B cell (primary cell): Measurements from ENCODE around the gene NEGR1. TPM values are rescaled to one million over a fixed set of nuclear protein-coding genes. Genes with fewer than 3 reads are reported as not detected.

Source experiments
- ATAC-seq: fragments of 200-7000 bp; cut with Tn5 transposase; one replicate; pipeline ENCODE4 v1.10.0; 2021; ENCODE audit warnings: low read depth, mild to moderate bottlenecking, moderate number of reproducible peaks, moderate library complexity
- CTCF ChIA-PET: fragments of 350-600 bp; sonication (Branson Sonifier 250); formaldehyde crosslinking; loops from one replicate; lab custom pipeline; 2021; ENCODE audit warnings: antibody characterized with exemption, inconsistent platforms; lab: Charles Lee
- POLR2A ChIA-PET: fragments of 350-600 bp; sonication (Branson Sonifier 250); formaldehyde crosslinking; loops from one replicate; lab custom pipeline; 2021; ENCODE audit warnings: antibody characterized with exemption; lab: Charles Lee
- DNase-seq: peaks from one replicate; pipeline ENCODE4 v3.0.0; 2013
- H2AFZ ChIP-seq: 2 replicates; pipeline ENCODE4 v1.6.1; 2012; ENCODE audit warnings: mild to moderate bottlenecking, low read depth, low read length; ENCODE audit not compliant: insufficient read depth, poor library complexity, severe bottlenecking
- H3K27ac ChIP-seq, 2 donors: 1 replicate in 1 of 2; 2 replicates in 1 of 2; pipeline ENCODE4 v1.5.1; 2012 to 2013; ENCODE audit warnings: low read length in 2 of 2, mild to moderate bottlenecking in 2 of 2, moderate library complexity in 1 of 2
- H3K27me3 ChIP-seq, 4 experiments: fragments of 200-600 bp in 1 of 4; sonication (generic) in 1 of 4; replicated peaks in 1 of 4; 1 replicate in 2 of 4; 2 replicates in 2 of 4; pipeline versions ENCODE4 v1.6.1 to v1.7.0; 2013 to 2016; ENCODE audit warnings: low read length in 3 of 4, mild to moderate bottlenecking in 2 of 4, mixed read lengths in 1 of 4, moderate library complexity in 1 of 4; ENCODE audit not compliant: insufficient read depth in 4 of 4, control insufficient read depth in 3 of 4; ENCODE audit errors: control extremely low read depth in 1 of 4
- H3K36me3 ChIP-seq, 2 experiments: replicated peaks in 1 of 2; 1 replicate in 1 of 2; 2 replicates in 1 of 2; pipeline versions ENCODE4 v1.6.1 to v1.7.1; 2013; ENCODE audit warnings: low read length in 1 of 2; ENCODE audit not compliant: insufficient read depth in 2 of 2, control insufficient read depth in 1 of 2; ENCODE audit errors: control extremely low read depth in 1 of 2, extremely low read depth in 1 of 2
- H3K4me1 ChIP-seq, 2 donors: fragments of 200-600 bp in 1 of 2; sonication (generic) in 1 of 2; 1 replicate in 1 of 2; 2 replicates in 1 of 2; pipeline versions ENCODE4 v1.5.1 to v1.6.1; 2013 to 2017; ENCODE audit warnings: low read length in 2 of 2; ENCODE audit not compliant: control insufficient read depth in 2 of 2, insufficient read depth in 2 of 2
- H3K4me2 ChIP-seq: replicated peaks from 2 replicates; pipeline ENCODE3; 2012; ENCODE audit warnings: mild to moderate bottlenecking, low read depth, low read length; ENCODE audit not compliant: poor library complexity, severe bottlenecking
- H3K4me3 ChIP-seq, 5 experiments: fragments of 200-600 bp in 1 of 5; sonication (generic) in 1 of 5; 1 replicate in 3 of 5; 2 replicates in 2 of 5; pipeline versions ENCODE4 v1.5.1 to v1.7.0; 2011 to 2016; ENCODE audit warnings: low read length in 4 of 5, mild to moderate bottlenecking in 4 of 5, low read depth in 2 of 5, control low read depth in 1 of 5, moderate library complexity in 1 of 5; ENCODE audit not compliant: insufficient read depth in 1 of 5; ENCODE audit errors: control extremely low read depth in 1 of 5, extremely low read depth in 1 of 5
- H3K79me2 ChIP-seq: fragments of 200-600 bp; sonication (generic); one replicate; pipeline ENCODE4 v1.6.0; 2016; ENCODE audit warnings: low read length; ENCODE audit not compliant: control insufficient read depth, insufficient read depth
- H3K9ac ChIP-seq: fragments of 200-600 bp; sonication (generic); 2 replicates; pipeline ENCODE4 v1.6.1; 2017; ENCODE audit warnings: mild to moderate bottlenecking, low read length, moderate library complexity
- H3K9me3 ChIP-seq, 3 donors: one replicate each; pipeline versions ENCODE4 v1.6.1 to v1.7.1; 2013; ENCODE audit warnings: low read length in 2 of 3; ENCODE audit not compliant: control insufficient read depth in 2 of 3, insufficient read depth in 1 of 3; ENCODE audit errors: control extremely low read depth in 1 of 3
- H4K20me1 ChIP-seq: 2 replicates; pipeline ENCODE4 v1.6.0; 2012; ENCODE audit warnings: mild to moderate bottlenecking, low read length; ENCODE audit not compliant: insufficient read depth, control insufficient read depth, poor library complexity, severe bottlenecking
- H3K27ac Mint-ChIP-seq: one replicate; pipeline ENCODE4 v1.8.0; 2021; ENCODE audit warnings: mixed read lengths
- H3K27me3 Mint-ChIP-seq: one replicate; pipeline ENCODE4 v1.8.0; 2021; ENCODE audit warnings: mixed read lengths
- H3K4me1 Mint-ChIP-seq: one replicate; pipeline ENCODE4 v1.8.0; 2021; ENCODE audit warnings: mixed read lengths
- H3K4me3 Mint-ChIP-seq: one replicate; pipeline ENCODE4 v1.8.0; 2021; ENCODE audit warnings: mixed read lengths
- H3K9me3 Mint-ChIP-seq: one replicate; pipeline ENCODE4 v1.8.0; 2022; ENCODE audit warnings: mixed read lengths; ENCODE audit not compliant: insufficient read depth
- CTCF ChIP-seq: fragments of 200-600 bp; IDR thresholded peaks from one replicate; pipeline ENCODE4 v1.8.0; 2022; ENCODE audit warnings: antibody characterized with exemption, mild to moderate bottlenecking
- EZH2 ChIP-seq: IDR thresholded peaks from 2 replicates; pipeline ENCODE4 v1.6.1; 2012; ENCODE audit warnings: borderline replicate concordance, low read depth, mild to moderate bottlenecking, moderate library complexity, low read length; ENCODE audit not compliant: insufficient read depth, poor library complexity, severe bottlenecking
- WGBS: methylation state at CpG from one replicate; pipeline ENCODE4 v1.1.5; 2013; ENCODE audit warnings: missing lambda C conversion rate; ENCODE audit not compliant: insufficient coverage; 5-methylcytosine and 5-hydroxymethylcytosine counted together
- intact Hi-C: fragments of 100-400 bp; cut with micrococcal nuclease; formaldehyde crosslinking; loops from one replicate; pipeline ENCODE4 v1.10.0; 2022
- polyA plus RNA-seq: library from polyadenylated mRNA; depleted of rRNA; stranded (reverse); fragments of >200 nt; gene quantifications from 2 replicates; pipeline ENCODE4 v1.2.3, GENCODE V29; 2012
- total RNA-seq, 2 donors: library from RNA; stranded (reverse); fragments of 120-200 nt in 1 of 2; gene quantifications; 1 replicate in 1 of 2; 2 replicates in 1 of 2; pipeline versions ENCODE4 v1.2.3 to v1.2.4, GENCODE V29; 2013 to 2022

NEGR1 gene
- total and polyA plus RNA-seq, 2 donors (not counting 1 experiment from before 2014, with no cell fraction given): 0.01 TPM; not detected in 1

GRCh38 chr1:71630073-71630472 is 652.3 kb downstream of the NEGR1 start:
- ChIA-PET POLR2A (no interaction called here), CTCF (no interaction called here)
- Histone ChIP-seq H3K9ac (no peak overlapping the region), H3K27me3 (no peaks in the 10 kb centered on the region), H3K27ac (no peak overlapping the region), H3K36me3 (no peaks in the 10 kb centered on the region), H3K4me3 (no peak overlapping the region), H3K4me2 (no peak overlapping the region), H3K4me1 (no peaks in the 10 kb centered on the region), H4K20me1 (no peaks in the 10 kb centered on the region), H3K9me3 (no peaks in the 10 kb centered on the region), H2AFZ (no peak overlapping the region), H3K79me2 (no peaks in the 10 kb centered on the region)
- intact Hi-C loops: no loop called here
- no peak overlapping the region for H3K27ac Mint-ChIP-seq
- no peaks in the 10 kb centered on the region for H3K4me1 Mint-ChIP-seq
- no peak for ATAC-seq
- H3K9me3 Mint-ChIP-seq: no peaks in the 10 kb centered on the region
- TF ChIP-seq EZH2 (no peak), CTCF (no peak)
- no peak overlapping the region for H3K4me3 Mint-ChIP-seq
- no peaks in the 10 kb centered on the region for H3K27me3 Mint-ChIP-seq
- DNase-seq: no peak
- WGBS: no CpG with 5 or more reads among the region's 1 CpG

- no peaks in the 10 kb centered on the region for H3K79me2 ChIP-seq
- H3K27me3 Mint-ChIP-seq: no peaks in the 10 kb centered on the region
- no peak overlapping the region for H3K4me3 ChIP-seq
- ChIA-PET POLR2A (no interaction called here), CTCF (no interaction called here)
- no peak overlapping the region for H3K4me3 Mint-ChIP-seq
- H3K4me2 ChIP-seq: no peak overlapping the region
- H3K36me3 ChIP-seq: no peaks in the 10 kb centered on the region
- no peak overlapping the region for H3K27ac ChIP-seq
- no peaks in the 10 kb centered on the region for H3K9me3 ChIP-seq
- no peak for DNase-seq
- no peak for ATAC-seq
- H3K27ac Mint-ChIP-seq: no peak overlapping the region
- H3K27me3 ChIP-seq: no peaks in the 10 kb centered on the region
- H3K4me1 ChIP-seq: no peaks in the 10 kb centered on the region
- H3K9me3 Mint-ChIP-seq: no peaks in the 10 kb centered on the region
- TF ChIP-seq EZH2 (no peak), CTCF (no peak)
- intact Hi-C loops: no loop called here
- no peaks in the 10 kb centered on the region for H3K4me1 Mint-ChIP-seq
- H4K20me1 ChIP-seq: no peaks in the 10 kb centered on the region
- H3K9ac ChIP-seq: no peak overlapping the region
- H2AFZ ChIP-seq: no peak overlapping the region
These were observed 657.3 kb downstream of the NEGR1 start for GRCh38 chr1:71625004-71625403.
